DND-41 (cell line): ENCODE data around the gene SERPINH1.

Source experiments
- ATAC-seq: fragments of 200-7000 bp; cut with Tn5 transposase; 3 replicates; pipeline ENCODE4 v1.9.1; 2021; ENCODE audit warnings: low read depth; ENCODE audit not compliant: insufficient read depth
- DNase-seq: peaks from one replicate; pipeline ENCODE4 v3.0.0-alpha.2; 2020
- H2AFZ ChIP-seq: 2 replicates; pipeline ENCODE4 v1.6.0; 2012; ENCODE audit warnings: low read depth, low read length
- H3K27ac ChIP-seq: 2 replicates; pipeline ENCODE4 v1.5.1; 2012; ENCODE audit warnings: low read length, inconsistent platforms
- H3K27me3 ChIP-seq: fragments of 200-600 bp; sonication (generic); 2 replicates; pipeline ENCODE4 v1.6.0; 2012; ENCODE audit warnings: low read length, mild to moderate bottlenecking, inconsistent platforms; ENCODE audit not compliant: insufficient read depth, poor library complexity
- H3K36me3 ChIP-seq: 2 replicates; pipeline ENCODE4 v1.5.1; 2012; ENCODE audit warnings: low read length, inconsistent platforms; ENCODE audit not compliant: insufficient read depth
- H3K4me1 ChIP-seq: 2 replicates; pipeline ENCODE4 v1.5.1; 2012; ENCODE audit warnings: mild to moderate bottlenecking, low read length; ENCODE audit not compliant: insufficient read depth
- H3K4me2 ChIP-seq: 2 replicates; pipeline ENCODE4 v1.6.0; 2012; ENCODE audit warnings: mild to moderate bottlenecking, moderate library complexity, low read length, inconsistent platforms; ENCODE audit not compliant: insufficient read depth
- H3K4me3 ChIP-seq, 2 experiments: fragments of 200-600 bp in 1 of 2; shearing (Covaris generic) in 1 of 2; 2 replicates each; pipeline ENCODE4 v1.5.1; 2012 to 2016; ENCODE audit warnings: inconsistent platforms in 2 of 2, low read length in 2 of 2, mild to moderate bottlenecking in 2 of 2, low read depth in 1 of 2, moderate library complexity in 1 of 2
- H3K79me2 ChIP-seq: 2 replicates; pipeline ENCODE4 v1.6.0; 2012; ENCODE audit warnings: low read length, inconsistent platforms; ENCODE audit not compliant: insufficient read depth
- H3K9ac ChIP-seq: 2 replicates; pipeline ENCODE4 v1.6.0; 2012; ENCODE audit warnings: low read depth, mild to moderate bottlenecking, inconsistent platforms, low read length, moderate library complexity
- H3K9me3 ChIP-seq: 2 replicates; pipeline ENCODE4 v1.5.1; 2012; ENCODE audit warnings: low read length, moderate library complexity, mild to moderate bottlenecking, inconsistent platforms; ENCODE audit not compliant: insufficient read depth, severe bottlenecking
- H4K20me1 ChIP-seq: 2 replicates; pipeline ENCODE4 v1.6.0; 2012; ENCODE audit warnings: low read length; ENCODE audit not compliant: insufficient read depth
- CTCF ChIP-seq: IDR thresholded peaks from 2 replicates; pipeline ENCODE4 v1.5.1; 2012; ENCODE audit warnings: borderline replicate concordance, low read length, moderate library complexity, mild to moderate bottlenecking; ENCODE audit not compliant: poor library complexity, severe bottlenecking; ENCODE audit errors: extremely low read depth
- EZH2 ChIP-seq: IDR thresholded peaks from 3 replicates; pipeline ENCODE4 v1.6.1; 2012; ENCODE audit warnings: borderline replicate concordance, low read depth, mild to moderate bottlenecking, moderate library complexity, low read length, inconsistent platforms; ENCODE audit not compliant: severe bottlenecking

The SERPINH1 gene

GRCh38 chr11:75526192-75526541 is 35.9 kb upstream of the SERPINH1 start:
- Histone ChIP-seq H3K4me1 (peaks cover 25% of the 10 kb centered on the region), H3K36me3 (no peaks in the 10 kb centered on the region), H2AFZ (peak overlapping the region; percentile 77), H3K27me3 (peaks cover 10% of the 10 kb centered on the region), H3K79me2 (no peaks in the 10 kb centered on the region), H4K20me1 (peaks cover 7% of the 10 kb centered on the region), H3K4me3 (peak overlapping the region; percentile 41 to 68; a peak in 3 of 4 replicates), H3K9me3 (no peaks in the 10 kb centered on the region), H3K27ac (peak overlapping the region; percentile 62), H3K9ac (peak overlapping the region; percentile 57), H3K4me2 (peak overlapping the region; percentile 93)
- peak; percentile 11 for ATAC-seq
- no peak for DNase-seq
- TF ChIP-seq EZH2 (no peak), CTCF (no peak)

- Histone ChIP-seq H3K9me3 (no peaks in the 10 kb centered on the region), H4K20me1 (peaks cover 7% of the 10 kb centered on the region), H3K4me3 (no peak overlapping the region), H3K27ac (no peak overlapping the region), H3K27me3 (peaks cover 10% of the 10 kb centered on the region), H3K36me3 (no peaks in the 10 kb centered on the region), H2AFZ (no peak overlapping the region), H3K9ac (no peak overlapping the region), H3K4me1 (peaks cover 25% of the 10 kb centered on the region), H3K79me2 (no peaks in the 10 kb centered on the region), H3K4me2 (0 out of 2 replicates have a peak overlapping the region, but pooled peaks have one; percentile 93)
- no peak for ATAC-seq
- no peak for DNase-seq
- no peak for TF ChIP-seq EZH2
- no peak for TF ChIP-seq CTCF
These were observed 34.9 kb upstream of the SERPINH1 start for GRCh38 chr11:75527130-75527529.

GRCh38 chr11:75527938-75528735 is 33.9 kb upstream of the SERPINH1 start:
- Histone ChIP-seq H2AFZ (no peak overlapping the region), H3K4me2 (no peak overlapping the region), H3K4me3 (no peak overlapping the region), H3K4me1 (peaks cover 25% of the 10 kb centered on the region), H3K27ac (no peak overlapping the region), H3K79me2 (no peaks in the 10 kb centered on the region), H4K20me1 (peaks cover 7% of the 10 kb centered on the region), H3K9ac (no peak overlapping the region), H3K9me3 (no peaks in the 10 kb centered on the region), H3K36me3 (no peaks in the 10 kb centered on the region), H3K27me3 (peaks cover 10% of the 10 kb centered on the region)
- TF ChIP-seq EZH2 (no peak), CTCF (no peak)
- no peak for ATAC-seq
- DNase-seq = no peak
